Measurements from ENCODE around the gene CYTL1.

DNA sequence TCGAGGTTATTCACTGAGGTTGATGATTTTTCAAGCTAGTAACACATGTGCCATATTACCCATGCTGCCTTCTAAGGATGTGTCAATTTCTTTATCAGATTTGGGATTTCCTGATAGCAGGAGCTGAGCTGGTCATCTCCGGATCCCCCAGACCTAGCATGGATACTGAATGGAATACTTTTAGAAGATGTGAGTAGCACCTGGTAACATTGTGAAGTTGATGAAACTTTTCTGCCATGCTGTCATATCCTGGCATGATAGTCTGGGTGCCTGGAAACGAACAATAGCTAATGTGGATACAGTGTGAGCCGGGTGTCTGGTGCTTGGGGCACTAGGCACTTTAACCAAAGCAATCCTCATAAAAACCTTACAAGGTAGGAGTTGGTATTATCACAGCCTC lies 11.0 kb upstream of the CYTL1 start:
- TF ChIP-seq, protein P1, sequence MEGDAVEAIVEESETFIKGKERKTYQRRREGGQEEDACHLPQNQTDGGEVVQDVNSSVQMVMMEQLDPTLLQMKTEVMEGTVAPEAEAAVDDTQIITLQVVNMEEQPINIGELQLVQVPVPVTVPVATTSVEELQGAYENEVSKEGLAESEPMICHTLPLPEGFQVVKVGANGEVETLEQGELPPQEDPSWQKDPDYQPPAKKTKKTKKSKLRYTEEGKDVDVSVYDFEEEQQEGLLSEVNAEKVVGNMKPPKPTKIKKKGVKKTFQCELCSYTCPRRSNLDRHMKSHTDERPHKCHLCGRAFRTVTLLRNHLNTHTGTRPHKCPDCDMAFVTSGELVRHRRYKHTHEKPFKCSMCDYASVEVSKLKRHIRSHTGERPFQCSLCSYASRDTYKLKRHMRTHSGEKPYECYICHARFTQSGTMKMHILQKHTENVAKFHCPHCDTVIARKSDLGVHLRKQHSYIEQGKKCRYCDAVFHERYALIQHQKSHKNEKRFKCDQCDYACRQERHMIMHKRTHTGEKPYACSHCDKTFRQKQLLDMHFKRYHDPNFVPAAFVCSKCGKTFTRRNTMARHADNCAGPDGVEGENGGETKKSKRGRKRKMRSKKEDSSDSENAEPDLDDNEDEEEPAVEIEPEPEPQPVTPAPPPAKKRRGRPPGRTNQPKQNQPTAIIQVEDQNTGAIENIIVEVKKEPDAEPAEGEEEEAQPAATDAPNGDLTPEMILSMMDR (IDR thresholded peaks at IDR 0.05; ENCODE audit: insufficient read depth, low read length) = no peak
- TF ChIP-seq, protein P2, sequence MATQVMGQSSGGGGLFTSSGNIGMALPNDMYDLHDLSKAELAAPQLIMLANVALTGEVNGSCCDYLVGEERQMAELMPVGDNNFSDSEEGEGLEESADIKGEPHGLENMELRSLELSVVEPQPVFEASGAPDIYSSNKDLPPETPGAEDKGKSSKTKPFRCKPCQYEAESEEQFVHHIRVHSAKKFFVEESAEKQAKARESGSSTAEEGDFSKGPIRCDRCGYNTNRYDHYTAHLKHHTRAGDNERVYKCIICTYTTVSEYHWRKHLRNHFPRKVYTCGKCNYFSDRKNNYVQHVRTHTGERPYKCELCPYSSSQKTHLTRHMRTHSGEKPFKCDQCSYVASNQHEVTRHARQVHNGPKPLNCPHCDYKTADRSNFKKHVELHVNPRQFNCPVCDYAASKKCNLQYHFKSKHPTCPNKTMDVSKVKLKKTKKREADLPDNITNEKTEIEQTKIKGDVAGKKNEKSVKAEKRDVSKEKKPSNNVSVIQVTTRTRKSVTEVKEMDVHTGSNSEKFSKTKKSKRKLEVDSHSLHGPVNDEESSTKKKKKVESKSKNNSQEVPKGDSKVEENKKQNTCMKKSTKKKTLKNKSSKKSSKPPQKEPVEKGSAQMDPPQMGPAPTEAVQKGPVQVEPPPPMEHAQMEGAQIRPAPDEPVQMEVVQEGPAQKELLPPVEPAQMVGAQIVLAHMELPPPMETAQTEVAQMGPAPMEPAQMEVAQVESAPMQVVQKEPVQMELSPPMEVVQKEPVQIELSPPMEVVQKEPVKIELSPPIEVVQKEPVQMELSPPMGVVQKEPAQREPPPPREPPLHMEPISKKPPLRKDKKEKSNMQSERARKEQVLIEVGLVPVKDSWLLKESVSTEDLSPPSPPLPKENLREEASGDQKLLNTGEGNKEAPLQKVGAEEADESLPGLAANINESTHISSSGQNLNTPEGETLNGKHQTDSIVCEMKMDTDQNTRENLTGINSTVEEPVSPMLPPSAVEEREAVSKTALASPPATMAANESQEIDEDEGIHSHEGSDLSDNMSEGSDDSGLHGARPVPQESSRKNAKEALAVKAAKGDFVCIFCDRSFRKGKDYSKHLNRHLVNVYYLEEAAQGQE (IDR thresholded peaks at IDR 0.05; ENCODE audit: insufficient replicate concordance, low read depth) = no peak
- no peak for TF ChIP-seq POLR2AphosphoS5 (IDR thresholded peaks at IDR 0.05; ENCODE audit: low read depth)

Measured in HL-60 (cell line).